ENCODE results near the gene CRHR1.

CRHR1 gene

GRCh38 chr17:45823598-45823997 is 39.5 kb downstream of the CRHR1 start:
- no peak for DNase-seq (ENCODE audit: low spot score)

- DNase-seq (ENCODE audit: low spot score), result no peak
Observed at GRCh38 chr17:45824475-45824874, 40.4 kb downstream of the CRHR1 start.

DNA sequence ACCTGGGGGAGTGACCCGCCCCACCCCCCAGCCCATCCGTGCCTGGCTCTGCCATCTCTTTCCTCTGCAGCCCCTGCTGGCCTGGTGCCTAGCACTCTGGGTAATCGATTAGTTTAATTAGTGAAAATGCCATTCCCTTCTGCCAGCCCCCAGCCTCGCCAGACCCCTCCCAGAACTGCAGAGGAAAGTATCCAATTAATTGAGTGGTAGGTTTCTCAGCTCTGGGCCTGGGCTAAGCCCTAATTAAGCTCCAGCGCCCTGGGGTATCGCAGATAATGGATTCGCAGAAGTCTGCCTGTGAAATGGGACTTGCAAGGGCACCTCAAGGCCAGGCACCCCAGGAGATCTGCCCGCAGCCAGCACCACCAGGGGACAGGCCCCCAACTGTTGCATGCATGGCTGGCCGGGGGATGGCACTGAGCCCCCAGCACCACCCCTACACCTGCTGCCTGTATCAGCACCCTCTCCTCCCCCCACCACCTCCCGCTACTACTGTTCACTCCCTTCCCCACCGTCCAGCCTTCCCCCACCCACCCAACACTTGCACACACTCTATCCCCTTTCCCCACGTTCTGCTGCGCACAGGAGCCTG is 40.9 kb downstream of the CRHR1 start:
- DNase-seq (ENCODE audit: low spot score), result no peak

GRCh38 chr17:45825792-45826191 is 41.7 kb downstream of the CRHR1 start:
- DNase-seq (ENCODE audit: low spot score), result peak; percentile 90

GRCh38 chr17:45826919-45827588 is 42.9 kb downstream of the CRHR1 start:
- peak; percentile 25 for DNase-seq (ENCODE audit: low spot score)

GRCh38 chr17:45828171-45828570 is 44.1 kb downstream of the CRHR1 start:
- no peak for DNase-seq (ENCODE audit: low spot score)

DNA sequence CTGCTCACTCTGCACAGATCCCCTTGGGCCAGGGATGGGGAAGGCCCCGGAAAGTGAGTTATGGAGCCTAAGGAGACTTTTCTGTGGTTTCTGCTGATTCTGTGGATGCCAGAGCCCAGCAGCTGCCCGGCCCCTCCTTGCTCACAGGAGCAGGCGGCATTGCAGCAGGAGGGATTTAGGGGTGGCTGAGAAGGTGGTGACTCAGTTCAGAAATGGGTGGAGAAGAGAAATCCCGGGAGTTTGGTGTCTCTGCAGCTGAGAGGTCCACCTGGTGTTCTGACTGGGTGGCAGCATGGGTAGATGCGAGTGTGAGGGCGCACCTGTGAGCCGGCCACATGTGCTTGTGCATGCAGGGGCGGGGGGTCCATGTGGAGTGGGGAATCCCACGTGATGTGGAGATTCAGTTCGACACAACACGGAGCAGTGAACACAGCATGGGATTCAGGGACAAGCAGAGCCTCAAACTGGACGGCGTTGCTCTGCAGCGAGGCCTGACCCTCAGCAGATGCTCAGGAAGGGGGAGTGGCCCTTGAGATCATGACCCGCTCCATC is 44.5 kb downstream of the CRHR1 start:
- DNase-seq (ENCODE audit: low spot score), result no peak

- DNase-seq (ENCODE audit: low spot score), result no peak
Observed at GRCh38 chr17:45833920-45834319, 49.8 kb downstream of the CRHR1 start.

DNA sequence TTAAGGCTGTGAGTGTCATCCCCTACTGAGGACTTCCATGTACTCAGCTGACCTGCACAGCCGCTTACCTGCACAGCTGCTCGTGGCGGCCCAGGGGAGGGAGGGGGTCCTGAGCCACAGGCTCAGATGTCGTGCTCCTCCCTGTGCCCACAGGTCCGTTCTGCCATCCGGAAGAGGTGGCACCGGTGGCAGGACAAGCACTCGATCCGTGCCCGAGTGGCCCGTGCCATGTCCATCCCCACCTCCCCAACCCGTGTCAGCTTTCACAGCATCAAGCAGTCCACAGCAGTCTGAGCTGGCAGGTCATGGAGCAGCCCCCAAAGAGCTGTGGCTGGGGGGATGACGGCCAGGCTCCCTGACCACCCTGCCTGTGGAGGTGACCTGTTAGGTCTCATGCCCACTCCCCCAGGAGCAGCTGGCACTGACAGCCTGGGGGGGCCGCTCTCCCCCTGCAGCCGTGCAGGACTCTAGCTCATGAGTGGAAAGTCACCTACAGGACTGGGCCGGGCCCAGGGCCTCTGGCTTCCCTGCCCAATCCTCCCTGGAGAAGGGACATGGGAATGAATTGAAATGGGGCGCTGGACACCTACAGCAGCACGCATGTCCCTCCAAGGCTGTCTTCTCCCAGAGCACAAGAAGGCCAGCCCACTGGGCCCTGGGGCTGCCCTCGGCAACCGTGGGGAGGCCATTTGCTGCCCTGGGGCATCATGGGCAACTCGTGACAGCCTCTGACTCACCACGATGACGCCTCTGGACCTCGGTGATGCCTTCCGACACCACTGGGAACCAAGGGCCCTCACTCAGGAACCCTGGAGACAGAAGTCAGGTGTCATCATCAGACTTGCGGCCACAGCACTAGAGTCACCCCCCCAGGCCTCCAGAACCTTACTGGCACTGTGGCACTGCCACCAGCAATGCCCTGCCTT is 50.6 kb downstream of the CRHR1 start:
- no peak for DNase-seq (ENCODE audit: low spot score)

DNA sequence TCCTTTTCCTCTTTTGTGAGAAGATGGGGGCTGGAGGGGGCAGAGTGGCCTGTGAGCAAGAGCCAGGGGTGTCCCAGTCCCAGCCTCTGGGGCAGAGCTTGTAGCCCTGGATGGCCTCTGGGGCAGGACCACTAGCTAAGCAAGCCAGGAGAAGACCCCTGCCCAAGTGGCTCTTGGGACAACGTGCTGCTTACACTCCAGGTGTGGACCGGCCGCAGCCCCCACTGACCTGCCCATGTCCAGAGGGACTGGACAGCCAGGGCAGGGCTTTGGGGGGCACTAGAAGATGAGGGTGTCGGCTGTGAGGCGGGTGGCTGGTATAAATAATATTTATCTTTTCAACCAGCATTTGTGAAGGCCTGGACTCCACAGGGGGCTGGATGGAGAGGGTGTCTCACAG is 51.4 kb downstream of the CRHR1 start:
- DNase-seq (ENCODE audit: low spot score), result no peak

- DNase-seq (ENCODE audit: low spot score), result no peak
Observed at GRCh38 chr17:45836047-45837044, 52.2 kb downstream of the CRHR1 start.

DNA sequence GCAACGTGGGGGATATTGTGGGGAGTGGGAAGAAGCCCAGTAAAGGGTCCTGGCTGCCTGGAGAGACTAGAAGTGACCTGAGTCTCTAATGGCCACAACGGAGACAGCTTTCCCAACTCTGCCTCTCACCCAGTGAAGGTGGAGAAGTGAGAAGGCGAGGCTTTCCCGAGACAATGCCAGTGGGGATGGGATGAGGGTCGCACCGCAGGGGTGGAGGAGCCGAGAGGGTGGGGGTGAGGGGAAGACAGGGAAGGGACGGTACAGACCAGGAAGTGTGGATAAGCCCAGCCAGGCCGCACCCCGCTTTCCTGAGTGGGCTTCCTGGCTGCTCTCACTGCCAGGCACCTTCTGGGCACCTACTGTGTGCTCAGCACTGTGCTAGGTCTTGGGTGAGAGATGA is 53.1 kb downstream of the CRHR1 start:
- DNase-seq (ENCODE audit: low spot score), result no peak

DNA sequence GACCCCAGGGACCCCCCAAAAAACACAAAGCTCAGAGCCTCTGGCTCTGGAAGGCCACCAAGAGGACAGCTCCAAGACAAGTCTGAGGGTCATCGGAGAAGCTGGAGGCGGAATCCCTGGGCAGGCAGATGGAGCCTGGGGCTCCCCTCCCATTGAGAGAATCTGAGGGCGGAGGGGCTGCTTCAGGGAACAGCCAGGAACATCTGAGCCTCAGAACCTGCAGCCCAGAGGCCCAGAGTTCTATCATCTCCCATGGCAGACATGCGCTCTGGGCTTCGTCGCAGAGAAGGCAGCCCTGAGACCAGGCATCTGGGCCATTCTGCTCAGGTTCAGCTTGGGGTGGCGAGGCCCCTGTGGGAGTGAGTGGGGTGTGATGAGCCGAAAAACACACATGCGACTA is 53.5 kb downstream of the CRHR1 start:
- no peak for DNase-seq (ENCODE audit: low spot score)

DNA sequence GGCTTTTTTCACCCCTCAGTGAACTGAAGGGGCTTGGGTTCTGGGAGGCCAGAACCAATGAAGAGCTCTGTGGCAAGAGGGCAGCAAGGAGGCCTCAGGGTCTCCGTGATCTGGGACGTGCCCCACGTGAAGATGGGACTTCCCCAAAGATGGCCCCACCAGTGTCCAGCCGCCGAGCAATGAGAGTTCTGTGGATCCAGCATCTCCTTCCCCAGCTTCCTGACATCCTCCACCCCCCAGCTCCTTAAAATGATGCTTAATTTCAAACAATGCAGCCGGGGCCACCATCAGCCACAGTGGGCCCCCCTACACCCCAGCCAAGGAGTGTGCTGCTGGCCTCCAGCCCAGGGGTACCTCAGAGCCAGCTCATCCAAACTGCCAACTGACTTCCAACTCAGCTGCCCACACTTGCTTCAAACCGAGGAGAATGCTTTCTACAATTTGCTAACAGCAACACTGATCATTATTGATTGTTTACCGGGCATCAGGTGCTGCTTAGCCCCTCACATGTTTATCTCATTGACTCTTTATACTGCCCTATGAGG is 54.7 kb downstream of the CRHR1 start:
- no peak for DNase-seq (ENCODE audit: low spot score)

- no peak for DNase-seq (ENCODE audit: low spot score)
Observed at GRCh38 chr17:45839442-45839841, 55.3 kb downstream of the CRHR1 start.

- DNase-seq (ENCODE audit: low spot score), result no peak
Observed at GRCh38 chr17:45841186-45841585, 57.1 kb downstream of the CRHR1 start.

DNA sequence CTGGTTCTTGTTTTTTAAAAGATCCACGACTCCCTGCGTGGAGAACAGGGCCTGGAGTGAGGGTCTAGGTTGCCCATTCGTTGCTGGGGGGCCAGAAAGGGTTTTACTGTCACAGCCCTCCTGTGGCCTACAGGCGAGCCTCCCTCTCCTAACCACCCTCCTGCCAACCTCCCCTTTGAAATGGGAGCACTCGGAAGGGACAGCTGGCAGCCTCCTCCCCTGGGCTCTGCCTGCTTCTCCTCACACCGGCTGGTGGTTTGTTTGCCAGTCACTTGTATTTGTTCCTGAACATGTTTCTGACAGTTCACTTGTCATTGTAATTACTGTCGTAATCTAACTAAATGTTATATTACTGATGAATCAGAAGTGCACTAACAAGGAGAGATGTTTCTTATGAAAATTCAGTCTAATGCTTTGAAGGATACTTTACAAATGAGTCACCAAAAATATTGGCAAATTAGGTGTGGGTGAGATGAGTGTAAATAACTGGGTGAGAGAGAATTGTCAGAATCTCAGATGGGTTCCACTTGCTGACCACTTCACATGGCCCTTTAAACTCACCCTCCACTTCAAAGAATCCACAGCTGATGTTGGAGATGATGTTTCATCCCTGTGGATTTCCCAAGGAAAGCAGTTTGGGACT is 57.9 kb downstream of the CRHR1 start:
- no peak for DNase-seq (ENCODE audit: low spot score)

- DNase-seq (ENCODE audit: low spot score), result no peak
Observed at GRCh38 chr17:45843722-45844121, 59.6 kb downstream of the CRHR1 start.

DNA sequence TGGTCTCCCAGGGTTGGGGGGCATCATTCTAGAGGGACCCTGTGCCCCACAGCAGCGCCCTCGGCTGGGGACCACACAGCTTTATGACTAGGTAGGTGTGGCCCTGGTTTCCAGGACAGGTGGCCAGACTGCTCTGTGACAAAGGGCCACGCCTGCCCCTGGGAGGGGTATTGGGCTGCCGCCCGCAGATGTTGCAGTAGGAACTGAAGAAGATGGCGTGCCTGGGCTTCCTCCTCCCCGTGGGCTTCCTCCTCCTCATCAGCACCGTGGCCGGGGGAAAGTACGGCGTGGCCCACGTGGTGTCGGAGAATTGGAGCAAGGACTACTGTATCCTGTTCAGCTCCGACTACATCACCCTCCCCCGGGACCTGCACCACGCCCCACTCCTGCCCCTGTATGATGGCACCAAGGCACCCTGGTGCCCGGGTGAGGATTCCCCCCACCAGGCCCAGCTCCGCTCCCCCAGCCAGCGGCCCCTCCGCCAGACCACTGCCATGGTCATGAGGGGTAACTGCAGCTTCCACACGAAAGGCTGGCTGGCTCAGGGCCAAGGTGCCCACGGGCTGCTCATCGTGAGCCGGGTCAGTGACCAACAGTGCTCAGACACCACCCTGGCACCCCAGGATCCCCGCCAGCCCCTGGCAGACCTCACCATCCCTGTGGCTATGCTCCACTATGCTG is 60.7 kb downstream of the CRHR1 start, which contains the start of gene SPPL2C:
SPPL2C (plus strand) TSS at position 187 of the 681 bp plus-strand sequence; CDS start at position 213, 26 bp downstream.
- DNase-seq (ENCODE audit: low spot score), result no peak
